ENCODE results near the gene AOC2. TPM values are rescaled to one million over a fixed set of nuclear protein-coding genes. Genes with fewer than 3 reads are reported as not detected.

Gene AOC2
- polyA plus RNA-seq, 1 of the 3 experiments (the other 2 are of a cell fraction), result 0.33 TPM

DNA sequence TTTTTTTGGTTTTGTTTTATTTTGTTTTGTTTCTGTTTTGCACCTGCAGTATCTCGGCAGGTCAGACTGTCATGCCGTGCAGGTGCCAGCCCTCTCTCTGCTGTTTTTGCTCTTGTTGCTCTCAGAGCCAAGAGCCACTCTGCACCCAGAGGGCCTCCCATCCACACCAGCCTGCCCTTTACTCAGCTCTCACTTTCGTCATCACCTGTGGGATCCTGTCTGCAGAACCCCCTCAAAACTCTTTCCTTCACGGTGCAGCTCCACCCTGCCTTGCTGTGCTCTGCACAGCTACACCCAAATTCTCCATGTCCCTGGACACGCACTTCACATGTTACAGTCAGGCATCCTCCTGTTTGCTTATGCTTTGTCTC is 9.2 kb downstream of the AOC2 start:
- TF ChIP-seq SMC3 (IDR thresholded peaks at IDR 0.05; ENCODE audit: low read depth, low read length) (no peak), FOXJ3 (CRISPR knock-in tag; IDR thresholded peaks at IDR 0.05) (no peak), YY1 (IDR thresholded peaks at IDR 0.05; ENCODE audit: low read depth) (no peak), USF2 (IDR thresholded peaks at IDR 0.05; ENCODE audit: borderline replicate concordance, low read depth, low read length) (no peak), MXI1 (IDR thresholded peaks at IDR 0.05; ENCODE audit: low read depth, low read length) (no peak), FOXM1 (IDR thresholded peaks at IDR 0.05; ENCODE audit: low read depth) (no peak)
- H3K9ac ChIP-seq, result no peak overlapping the region
- 0 out of 2 replicates have a peak, but pooled peaks cover 4% of the 10 kb centered on the region for H3K27me3 ChIP-seq (ENCODE audit: insufficient read depth)
- 69% methylated on average over 5 of the region's 5 CpGs for WGBS (ENCODE audit: low lambda C conversion rate)
- no peak overlapping the region for H3K27ac ChIP-seq (ENCODE audit: low read depth in 2 of 2, low read length in 1 of 2)
- H3K79me2 ChIP-seq (ENCODE audit: insufficient read depth), result no peaks in the 10 kb centered on the region
- H3K4me2 ChIP-seq, result no peak overlapping the region
- H3F3A ChIP-seq (replicated peaks; ENCODE audit: insufficient read depth), result no peaks in the 10 kb centered on the region
- H2AFZ ChIP-seq (ENCODE audit: low read depth), result no peak overlapping the region
- H3K4me1 ChIP-seq (ENCODE audit: control insufficient read depth in 1 of 2, insufficient read depth in 2 of 2, low read depth in 1 of 2, low read length in 1 of 2), result peaks cover 0 to 4% of the 10 kb centered on the region in 2 experiments; a peak in 1 of 4 replicates
- CTCF ChIA-PET, result interaction anchor here (0.6 to 1.7 kb wide), 6 partner anchors 11 to 84 kb away, joined by 3 to 4 read pairs (median 4); partner anchors contain the start of gene BECN1
- no peaks in the 10 kb centered on the region for H3K36me3 ChIP-seq (replicated peaks in 1 of 2; ENCODE audit: control insufficient read depth in 1 of 2, insufficient read depth in 2 of 2, low read length in 1 of 2)
- H4K20me1 ChIP-seq (ENCODE audit: insufficient read depth), result no peaks in the 10 kb centered on the region
- no peak overlapping the region for H3K4me3 ChIP-seq (ENCODE audit: low read depth in 2 of 2, low read length in 1 of 2)
- no peak for DNase-seq
- no peaks in the 10 kb centered on the region for H3K9me2 ChIP-seq
- POLR2A ChIA-PET, result no interaction called here
- H3K9me3 ChIP-seq, result no peaks in the 10 kb centered on the region

DNA sequence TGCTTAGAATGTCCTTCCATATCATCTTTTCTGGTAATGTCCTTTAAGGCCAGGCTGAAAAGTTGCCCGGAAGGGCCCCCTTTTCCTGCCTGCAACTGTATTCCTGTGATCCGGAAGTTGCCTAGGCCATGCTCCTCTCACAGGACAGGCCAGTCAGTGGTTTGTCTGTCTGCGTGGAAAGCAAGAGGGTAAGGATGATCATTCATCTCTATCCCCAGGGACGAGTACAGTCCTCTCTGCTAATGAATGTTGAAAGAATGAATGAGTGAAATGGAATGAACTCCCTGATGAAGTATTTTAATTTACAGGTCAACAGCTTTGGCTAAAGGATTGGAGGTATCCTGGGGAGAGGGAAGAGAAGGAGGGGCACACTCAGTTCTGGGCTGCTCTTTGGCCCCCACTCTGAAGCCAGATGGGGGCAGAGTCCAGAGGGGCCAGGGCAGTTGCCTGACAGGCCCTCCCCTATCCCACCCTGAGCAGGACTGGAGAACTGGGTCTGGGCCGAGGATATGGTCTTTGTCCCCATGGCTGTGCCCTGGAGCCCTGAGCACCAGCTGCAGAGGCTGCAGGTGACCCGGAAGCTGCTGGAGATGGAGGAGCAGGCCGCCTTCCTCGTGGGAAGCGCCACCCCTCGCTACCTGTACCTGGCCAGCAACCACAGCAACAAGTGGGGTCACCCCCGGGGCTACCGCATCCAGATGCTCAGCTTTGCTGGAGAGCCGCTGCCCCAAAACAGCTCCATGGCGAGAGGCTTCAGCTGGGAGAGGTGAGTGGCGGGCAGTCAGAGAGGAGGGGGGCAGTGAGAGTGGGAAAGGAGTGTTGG is 9.8 kb downstream of the AOC2 start:
- Histone ChIP-seq H3K4me2 (no peak overlapping the region), H3K79me2 (ENCODE audit: insufficient read depth) (no peaks in the 10 kb centered on the region), H2AFZ (ENCODE audit: low read depth) (no peak overlapping the region), H3K9ac (no peak overlapping the region), H3K36me3 (replicated peaks in 1 of 2; ENCODE audit: control insufficient read depth in 1 of 2, insufficient read depth in 2 of 2, low read length in 1 of 2) (no peaks in the 10 kb centered on the region), H4K20me1 (ENCODE audit: insufficient read depth) (no peaks in the 10 kb centered on the region), H3K27me3 (ENCODE audit: insufficient read depth) (0 out of 2 replicates have a peak, but pooled peaks cover 5% of the 10 kb centered on the region), H3K4me1 (ENCODE audit: control insufficient read depth in 1 of 2, insufficient read depth in 2 of 2, low read depth in 1 of 2, low read length in 1 of 2) (peaks cover 0 to 4% of the 10 kb centered on the region in 2 experiments; a peak in 1 of 4 replicates), H3F3A (replicated peaks; ENCODE audit: insufficient read depth) (no peaks in the 10 kb centered on the region), H3K27ac (ENCODE audit: low read depth in 2 of 2, low read length in 1 of 2) (no peak overlapping the region), H3K4me3 (ENCODE audit: low read depth in 2 of 2, low read length in 1 of 2) (no peak overlapping the region), H3K9me3 (no peaks in the 10 kb centered on the region), H3K9me2 (no peaks in the 10 kb centered on the region)
- WGBS (ENCODE audit: low lambda C conversion rate), result 74% methylated on average over 7 of the region's 15 CpGs
- CTCF ChIA-PET, result interaction anchor here (0.6 to 1.7 kb wide), 4 partner anchors 11 to 34 kb away, joined by 3 to 4 read pairs (median 4); partner anchors contain the start of gene BECN1
- no peak for TF ChIP-seq MAX (IDR thresholded peaks at IDR 0.05; ENCODE audit: low read depth)
- no peak for TF ChIP-seq USF2 (IDR thresholded peaks at IDR 0.05; ENCODE audit: borderline replicate concordance, low read depth, low read length)
- TF ChIP-seq FOSL2 (IDR thresholded peaks at IDR 0.05; ENCODE audit: borderline replicate concordance, low read depth), result no peak
- TF ChIP-seq NFIC (IDR thresholded peaks at IDR 0.05; ENCODE audit: borderline replicate concordance), result no peak
- no peak for TF ChIP-seq SIN3A (IDR thresholded peaks at IDR 0.05; ENCODE audit: borderline replicate concordance, low read depth, low read length)
- no peak for TF ChIP-seq RFX5 (IDR thresholded peaks at IDR 0.05; ENCODE audit: low read length)
- no peak for TF ChIP-seq ZBTB33 (IDR thresholded peaks at IDR 0.05; ENCODE audit: borderline replicate concordance, low read depth)
- TF ChIP-seq TCF12 (IDR thresholded peaks at IDR 0.05), result no peak
- TF ChIP-seq SMC3 (IDR thresholded peaks at IDR 0.05; ENCODE audit: low read depth, low read length), result no peak
- no peak for TF ChIP-seq EZH2phosphoT487 (IDR thresholded peaks at IDR 0.05; ENCODE audit: borderline replicate concordance, low read depth)
- no peak for TF ChIP-seq JUND (IDR thresholded peaks at IDR 0.05)
- no peak for TF ChIP-seq EP300 (IDR thresholded peaks at IDR 0.05; ENCODE audit: borderline replicate concordance in 1 of 2, low read depth in 1 of 2, low read length in 1 of 2)
- no peak for TF ChIP-seq YY1 (IDR thresholded peaks at IDR 0.05; ENCODE audit: low read depth)
- TF ChIP-seq TEAD4 (IDR thresholded peaks at IDR 0.05; ENCODE audit: borderline replicate concordance, insufficient read depth), result no peak
- POLR2A ChIA-PET, result interaction anchor here (0.9 kb wide), 1 partner anchor 31 kb away, joined by 5 read pairs; no protein-coding TSS in a partner anchor
- no peak for DNase-seq
